Choroid plexus epithelial cell (primary cell): Measurements from ENCODE around the gene FCGBP.

ENCODE experiments used
- DNase-seq: peaks from one replicate; pipeline ENCODE4 v3.0.0-alpha.2; 2010; ENCODE audit warnings: low read depth
- H3K4me3 ChIP-seq: 2 replicates; pipeline ENCODE4 v1.5.1; 2011; ENCODE audit warnings: low read depth, mild to moderate bottlenecking, control low read depth, low read length, moderate library complexity
- TF ChIP-seq, protein P1 (sequence below): conservative IDR thresholded peaks from 2 replicates; pipeline ENCODE4 v1.5.1; 2011; ENCODE audit warnings: low read depth, mild to moderate bottlenecking, control low read depth, inconsistent platforms, low read length, moderate library complexity

Gene FCGBP

DNA sequence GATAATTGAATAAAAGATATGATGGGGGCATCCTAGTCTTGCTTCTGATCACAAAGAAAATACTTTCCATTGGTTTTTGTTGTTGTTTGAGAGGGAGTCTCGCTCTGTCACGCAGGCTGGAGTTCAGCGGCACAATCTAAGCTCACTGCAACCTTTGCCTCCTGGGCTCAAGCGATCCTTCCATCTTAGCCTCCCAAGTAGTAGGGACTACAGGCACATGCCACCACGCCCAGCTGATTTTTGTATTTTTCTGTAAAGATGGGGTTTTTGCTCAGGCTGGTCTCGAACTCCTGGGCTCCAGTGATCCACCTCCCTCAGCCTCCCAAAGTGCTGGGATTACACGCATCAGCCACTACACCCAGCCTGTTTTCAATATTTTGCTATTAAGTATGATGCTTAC is 19.5 kb upstream of the FCGBP start:
- no peak overlapping the region for H3K4me3 ChIP-seq
- TF ChIP-seq, protein P1, sequence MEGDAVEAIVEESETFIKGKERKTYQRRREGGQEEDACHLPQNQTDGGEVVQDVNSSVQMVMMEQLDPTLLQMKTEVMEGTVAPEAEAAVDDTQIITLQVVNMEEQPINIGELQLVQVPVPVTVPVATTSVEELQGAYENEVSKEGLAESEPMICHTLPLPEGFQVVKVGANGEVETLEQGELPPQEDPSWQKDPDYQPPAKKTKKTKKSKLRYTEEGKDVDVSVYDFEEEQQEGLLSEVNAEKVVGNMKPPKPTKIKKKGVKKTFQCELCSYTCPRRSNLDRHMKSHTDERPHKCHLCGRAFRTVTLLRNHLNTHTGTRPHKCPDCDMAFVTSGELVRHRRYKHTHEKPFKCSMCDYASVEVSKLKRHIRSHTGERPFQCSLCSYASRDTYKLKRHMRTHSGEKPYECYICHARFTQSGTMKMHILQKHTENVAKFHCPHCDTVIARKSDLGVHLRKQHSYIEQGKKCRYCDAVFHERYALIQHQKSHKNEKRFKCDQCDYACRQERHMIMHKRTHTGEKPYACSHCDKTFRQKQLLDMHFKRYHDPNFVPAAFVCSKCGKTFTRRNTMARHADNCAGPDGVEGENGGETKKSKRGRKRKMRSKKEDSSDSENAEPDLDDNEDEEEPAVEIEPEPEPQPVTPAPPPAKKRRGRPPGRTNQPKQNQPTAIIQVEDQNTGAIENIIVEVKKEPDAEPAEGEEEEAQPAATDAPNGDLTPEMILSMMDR: no peak
- no peak for DNase-seq

DNA sequence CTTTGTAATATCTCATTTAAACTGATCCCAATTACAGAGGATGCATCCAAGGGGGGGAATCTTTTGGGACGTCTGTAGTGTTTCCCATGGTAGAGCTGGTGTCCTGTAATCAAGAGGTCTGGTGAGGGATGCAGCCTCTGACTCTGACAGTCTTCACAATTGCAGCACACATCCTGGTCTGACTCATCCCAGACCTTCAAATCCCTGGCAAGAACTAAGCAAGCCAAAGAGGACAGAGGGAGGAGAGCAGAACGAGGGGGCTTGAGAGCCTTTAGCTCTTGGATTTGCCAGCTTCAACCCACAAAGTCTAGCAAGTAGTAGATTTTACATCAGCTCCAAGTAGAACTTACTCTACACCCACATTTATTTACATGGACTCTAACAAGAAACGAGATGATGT is 17.3 kb upstream of the FCGBP start:
- H3K4me3 ChIP-seq: no peak overlapping the region
- DNase-seq: peak; percentile 82

DNA sequence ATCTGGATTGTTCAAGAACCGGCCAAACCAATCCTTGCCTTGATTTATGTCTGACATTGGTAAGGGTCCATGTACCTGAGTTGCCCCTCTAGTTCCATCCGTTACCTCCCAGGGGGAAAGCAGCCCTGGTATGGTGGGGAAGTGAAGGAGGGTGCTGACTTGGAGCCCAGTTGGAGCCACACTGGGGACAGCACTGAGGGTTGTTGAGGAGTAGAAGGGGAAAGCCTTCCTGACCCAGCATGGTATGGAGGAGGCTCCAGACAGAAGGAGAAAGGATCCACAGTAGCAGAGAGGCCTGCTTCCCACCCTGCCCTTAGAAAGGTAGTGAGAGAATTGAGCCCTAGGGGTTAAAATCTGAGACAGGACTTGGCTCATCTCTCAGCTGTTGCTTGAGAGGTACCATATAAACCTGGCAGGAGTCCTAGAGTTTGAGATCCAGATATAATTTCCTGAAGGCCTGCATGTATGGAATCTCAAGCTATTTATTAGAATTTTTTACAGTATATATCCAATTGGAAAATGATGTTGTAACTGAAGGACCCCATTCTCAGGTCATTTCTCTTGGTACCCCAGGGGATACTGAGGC is 16.7 kb upstream of the FCGBP start:
- no peak for DNase-seq
- H3K4me3 ChIP-seq: no peak overlapping the region
- TF ChIP-seq, protein P1: no peak

More for the DNA sequence above, 17.3 kb upstream of the FCGBP start:
- TF ChIP-seq, protein P1: no peak

DNA sequence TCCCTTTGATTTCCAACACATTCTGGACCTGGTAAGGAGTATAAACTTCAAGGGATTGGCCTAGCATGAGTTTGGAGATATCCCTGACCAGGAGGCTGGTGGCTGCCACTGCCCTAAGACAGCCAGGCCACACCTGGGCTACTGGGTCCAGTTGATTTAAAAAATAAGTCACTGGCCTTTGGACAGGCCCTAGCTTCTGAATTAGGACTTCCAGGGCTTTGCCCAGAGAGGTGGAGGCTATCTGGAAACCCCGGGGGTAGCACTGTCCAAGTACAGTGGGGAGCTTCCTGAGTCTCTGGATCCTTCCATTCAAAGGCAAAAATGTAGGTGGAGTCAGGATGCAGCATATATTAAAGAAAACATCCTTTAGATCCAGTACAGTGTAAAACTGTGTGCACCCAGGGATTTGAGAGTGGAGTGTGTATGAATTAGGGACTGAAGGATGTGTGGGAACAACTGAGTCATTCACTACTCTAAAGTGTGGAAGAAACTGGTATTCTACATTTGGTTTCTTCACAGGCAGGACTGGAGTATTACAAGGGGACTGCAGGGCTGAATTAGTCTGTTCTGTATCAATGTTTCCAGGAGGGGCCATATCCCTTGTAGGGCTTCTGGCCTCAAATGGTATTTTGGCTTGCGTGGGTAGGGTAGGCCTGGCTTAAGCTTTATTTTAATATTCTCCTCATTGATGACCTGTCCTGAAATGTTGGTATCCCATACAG is 14.8 kb upstream of the FCGBP start:
- H3K4me3 ChIP-seq: no peak overlapping the region
- TF ChIP-seq, protein P1: no peak
- DNase-seq: no peak

DNA sequence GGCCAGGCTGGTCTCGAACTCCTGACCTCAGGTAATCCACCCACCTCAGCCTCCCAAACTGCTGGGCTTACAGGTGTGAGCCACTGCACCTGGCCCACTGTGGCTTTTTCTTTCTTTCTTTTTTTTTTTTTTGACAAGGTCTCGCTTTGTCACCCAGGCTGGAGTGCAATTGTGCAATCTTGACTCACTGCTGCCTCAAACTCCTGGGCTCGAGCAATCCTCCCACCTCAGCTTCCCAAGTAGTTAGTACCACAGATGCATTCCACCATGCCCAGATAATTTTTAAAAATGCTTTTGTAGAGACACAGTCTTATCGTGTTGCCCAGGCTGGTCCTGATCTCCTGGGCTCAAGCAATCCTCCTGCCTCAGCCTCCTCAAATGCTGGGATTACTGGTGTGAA is 12.1 kb upstream of the FCGBP start:
- peak; percentile 21 for DNase-seq
- TF ChIP-seq, protein P1: no peak

DNA sequence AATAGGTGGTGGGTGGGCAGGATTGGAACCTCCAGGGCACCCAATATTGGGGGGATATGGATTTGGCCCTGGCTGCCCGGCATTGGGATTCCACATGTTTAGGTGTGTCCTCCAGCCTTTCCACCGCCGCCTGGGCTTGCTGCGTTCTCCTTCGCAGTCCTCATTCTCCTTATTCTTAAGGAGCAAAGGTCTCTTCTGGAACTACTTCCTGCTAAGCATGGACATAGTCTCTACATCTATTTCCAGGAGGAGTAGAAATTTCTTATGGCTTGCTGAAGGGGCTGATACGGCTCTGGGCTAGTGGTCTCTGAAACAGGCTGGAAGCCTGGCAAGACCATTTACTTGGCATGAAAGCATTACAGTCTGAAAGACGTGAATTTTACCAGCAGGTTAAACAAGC is 9.2 kb upstream of the FCGBP start:
- no peak for DNase-seq
- no peak overlapping the region for H3K4me3 ChIP-seq
- TF ChIP-seq, protein P1: no peak

More for the DNA sequence above, 12.1 kb upstream of the FCGBP start:
- H3K4me3 ChIP-seq: no peak overlapping the region

DNA sequence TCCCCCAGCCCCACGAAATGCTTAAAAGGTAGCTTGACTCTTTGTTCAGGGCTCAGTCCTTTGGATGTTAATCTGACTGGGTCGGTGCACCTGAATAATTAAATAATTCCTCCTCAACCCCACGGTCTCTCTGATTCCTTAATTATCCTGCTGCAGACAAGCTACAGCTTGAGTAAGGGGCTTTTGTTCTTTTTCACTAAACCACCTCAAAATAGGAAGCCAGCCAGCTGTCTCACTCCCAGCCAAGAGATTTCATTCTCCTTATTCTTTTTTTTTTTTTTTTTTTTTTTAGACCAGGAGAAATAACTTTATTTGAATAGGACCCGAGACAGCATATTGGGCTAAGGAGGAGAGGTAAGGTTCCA is 7.9 kb upstream of the FCGBP start:
- TF ChIP-seq, protein P1: no peak
- H3K4me3 ChIP-seq: no peak overlapping the region
- no peak for DNase-seq
